IPS-18c (cell line): ENCODE data around the gene CLDN9.
"Not testable (repeated sequence)": the region's sequence is repeated elsewhere in the genome, so short reads cannot be mapped to it uniquely, and the experiment has no call there.

ENCODE experiments used
- H3K4me3 ChIP-seq: 2 replicates; pipeline ENCODE4 v1.7.0; 2013; ENCODE audit warnings: low read depth, mild to moderate bottlenecking, low read length, moderate library complexity; ENCODE audit not compliant: insufficient read depth
- H3K9me3 ChIP-seq: one replicate; pipeline ENCODE4 v1.6.1; 2013; ENCODE audit warnings: mild to moderate bottlenecking, low read length, moderate library complexity; ENCODE audit not compliant: control insufficient read depth, insufficient read depth

The CLDN9 gene

GRCh38 chr16:3054965-3055733 is 42.4 kb downstream of the CLDN9 start:
- no peaks in the 10 kb centered on the region for H3K9me3 ChIP-seq
- no peak overlapping the region for H3K4me3 ChIP-seq

GRCh38 chr16:3055734-3056115 is 43.0 kb downstream of the CLDN9 start:
- not testable (repeated sequence) for H3K9me3 ChIP-seq, H3K4me3 ChIP-seq

- no peak overlapping the region for H3K4me3 ChIP-seq
Observed at GRCh38 chr16:3056336-3057180, 43.8 kb downstream of the CLDN9 start.

GRCh38 chr16:3057181-3058138 is 44.7 kb downstream of the CLDN9 start:
- peak overlapping the region; percentile 79 for H3K4me3 ChIP-seq
- H3K9me3 ChIP-seq: no peaks in the 10 kb centered on the region

More at GRCh38 chr16:3056336-3057180, 43.8 kb downstream of the CLDN9 start:
- no peaks in the 10 kb centered on the region for H3K9me3 ChIP-seq

- Histone ChIP-seq H3K9me3 (no peaks in the 10 kb centered on the region), H3K4me3 (peak overlapping the region; percentile 79)
Observed at GRCh38 chr16:3058139-3059030, 45.7 kb downstream of the CLDN9 start.

- Histone ChIP-seq H3K4me3 (peak overlapping the region; percentile 79), H3K9me3 (no peaks in the 10 kb centered on the region)
Observed at GRCh38 chr16:3059041-3059722, 46.5 kb downstream of the CLDN9 start.

- Histone ChIP-seq H3K4me3 (peak overlapping the region; percentile 79; the same call in 1 of the 2 replicates), H3K9me3 (no peaks in the 10 kb centered on the region)
Observed at GRCh38 chr16:3059723-3060242, 47.1 kb downstream of the CLDN9 start.

GRCh38 chr16:3060339-3061127 is 47.8 kb downstream of the CLDN9 start:
- no peak overlapping the region for H3K4me3 ChIP-seq

GRCh38 chr16:3062553-3062952 is 49.8 kb downstream of the CLDN9 start:
- H3K9me3 ChIP-seq: no peaks in the 10 kb centered on the region
- no peak overlapping the region for H3K4me3 ChIP-seq

More at GRCh38 chr16:3060339-3061127, 47.8 kb downstream of the CLDN9 start:
- H3K9me3 ChIP-seq: no peaks in the 10 kb centered on the region

- H3K4me3 ChIP-seq: no peak overlapping the region
Observed at GRCh38 chr16:3063625-3064386, 51.1 kb downstream of the CLDN9 start.

More at GRCh38 chr16:3063625-3064386, 51.1 kb downstream of the CLDN9 start:
- no peaks in the 10 kb centered on the region for H3K9me3 ChIP-seq
